ENCODE data around the gene EXO5.
"Not testable (repeated sequence)": the region's sequence is repeated elsewhere in the genome, so short reads cannot be mapped to it uniquely, and the experiment has no call there.

The EXO5 gene

GRCh38 chr1:40554807-40555206 is 46.2 kb downstream of the EXO5 start:
- not testable (repeated sequence) for DNase-seq

- no peak for DNase-seq
Observed at GRCh38 chr1:40556121-40556520, 47.6 kb downstream of the EXO5 start.

- not testable (repeated sequence) for DNase-seq
Observed at GRCh38 chr1:40558241-40558640, 49.7 kb downstream of the EXO5 start.

- DNase-seq: no peak
Observed at GRCh38 chr1:40562185-40562584, 53.6 kb downstream of the EXO5 start.

- no peak for DNase-seq
Observed at GRCh38 chr1:40563266-40563665, 54.7 kb downstream of the EXO5 start.

GRCh38 chr1:40564506-40564905 is 55.9 kb downstream of the EXO5 start:
- DNase-seq: no peak

- DNase-seq: no peak
Observed at GRCh38 chr1:40564913-40565312, 56.3 kb downstream of the EXO5 start.
